COLO829 (cell line): ENCODE results near the gene SNAP29.
A peak's percentile ranks its signal among the peaks of the same experiment; 100 is the strongest.
"Not testable (repeated sequence)": the region's sequence is repeated elsewhere in the genome, so short reads cannot be mapped to it uniquely, and the experiment has no call there.

Experiments used
- DNase-seq: peaks from one replicate; pipeline ENCODE4 v3.0.0; 2012; ENCODE audit warnings: low spot score

The SNAP29 gene

GRCh38 chr22:20858615-20859416 is at the start of gene SNAP29, which contains the start of gene PI4KA:
SNAP29 (plus strand) TSS chr22:20859007; CDS start chr22:20859111, 104 bp downstream.
PI4KA (minus strand) TSS chr22:20858811; CDS start chr22:20858725, 86 bp downstream.
- DNase-seq: peak; percentile 99

GRCh38 chr22:20809538-20810185 is 49.1 kb upstream of the SNAP29 start:
- DNase-seq: no peak

- DNase-seq: no peak
These were observed 48.2 kb upstream of the SNAP29 start for GRCh38 chr22:20810645-20811044.

- no peak for DNase-seq
These were observed 47.6 kb upstream of the SNAP29 start for GRCh38 chr22:20811171-20811570.

GRCh38 chr22:20811971-20812660 is 46.7 kb upstream of the SNAP29 start:
- DNase-seq: no peak

GRCh38 chr22:20813056-20813455 is 45.8 kb upstream of the SNAP29 start:
- no peak for DNase-seq

GRCh38 chr22:20814221-20814808 is 44.5 kb upstream of the SNAP29 start:
- DNase-seq: no peak

- DNase-seq: no peak
These were observed 43.2 kb upstream of the SNAP29 start for GRCh38 chr22:20815477-20816050.

GRCh38 chr22:20816559-20816958 is 42.2 kb upstream of the SNAP29 start:
- no peak for DNase-seq

GRCh38 chr22:20818471-20818870 is 40.3 kb upstream of the SNAP29 start:
- DNase-seq: no peak

- no peak for DNase-seq
These were observed 39.3 kb upstream of the SNAP29 start for GRCh38 chr22:20819471-20819870.

GRCh38 chr22:20821717-20822239 is 37.0 kb upstream of the SNAP29 start:
- not testable (repeated sequence) for DNase-seq

- DNase-seq: no peak
These were observed 36.6 kb upstream of the SNAP29 start for GRCh38 chr22:20822240-20822639.

- DNase-seq: no peak
These were observed 35.5 kb upstream of the SNAP29 start for GRCh38 chr22:20823264-20823663.

GRCh38 chr22:20825216-20825615 is 33.6 kb upstream of the SNAP29 start:
- not testable (repeated sequence) for DNase-seq

GRCh38 chr22:20825624-20826023 is 33.2 kb upstream of the SNAP29 start:
- DNase-seq: no peak

- DNase-seq: not testable (repeated sequence)
These were observed 32.2 kb upstream of the SNAP29 start for GRCh38 chr22:20826373-20827152.

- no peak for DNase-seq
These were observed 29.2 kb upstream of the SNAP29 start for GRCh38 chr22:20829491-20830134.

GRCh38 chr22:20833225-20833665 is 25.6 kb upstream of the SNAP29 start:
- DNase-seq: no peak

- DNase-seq: no peak
These were observed 24.6 kb upstream of the SNAP29 start for GRCh38 chr22:20834206-20834605.
